Ureter (tissue), 1 donor: ENCODE results near the gene KCNIP2. TPM values are rescaled to one million over a fixed set of nuclear protein-coding genes. Genes with fewer than 3 reads are reported as not detected.
"Not testable (repeated sequence)": the region's sequence is repeated elsewhere in the genome, so short reads cannot be mapped to it uniquely, and the experiment has no call there.

Source experiments
- DNase-seq: peaks from one replicate; pipeline ENCODE4 v3.0.0-alpha.2; 2020; ENCODE audit warnings: low spot score
- total RNA-seq: library from RNA; stranded (reverse); gene quantifications from one replicate; pipeline ENCODE4 v1.2.4, GENCODE V29; 2023
- donor health status: DM: yes; HTN: yes; CAD: no.

The KCNIP2 gene
- total RNA-seq, 1 donor from 2014 or later = 5.7 TPM

GRCh38 chr10:101828766-101829551, 14.6 kb downstream of the KCNIP2 start:
- peak; percentile 61 for DNase-seq

GRCh38 chr10:101827919-101828600, 15.5 kb downstream of the KCNIP2 start:
- DNase-seq = no peak

GRCh38 chr10:101826852-101827434, 16.7 kb downstream of the KCNIP2 start:
- no peak for DNase-seq

- no peak for DNase-seq
Observed at GRCh38 chr10:101824736-101825135, 18.9 kb downstream of the KCNIP2 start.

- DNase-seq = no peak
Observed at GRCh38 chr10:101818872-101819633, 24.5 kb downstream of the KCNIP2 start.

- peak; percentile 99 for DNase-seq
Observed at GRCh38 chr10:101818119-101818871, 25.3 kb downstream of the KCNIP2 start, which contains the start of gene OGA. Gene OGA, minus strand, starts transcription at chr10:101818444. Its CDS starts 422 bp downstream, at chr10:101818022.

GRCh38 chr10:101817337-101818118, 26.1 kb downstream of the KCNIP2 start:
- DNase-seq = peak; percentile 93

GRCh38 chr10:101816913-101817336, 26.7 kb downstream of the KCNIP2 start:
- no peak for DNase-seq

GRCh38 chr10:101816376-101816775, 27.2 kb downstream of the KCNIP2 start:
- no peak for DNase-seq

- no peak for DNase-seq
Observed at GRCh38 chr10:101814466-101815071, 29.0 kb downstream of the KCNIP2 start.

GRCh38 chr10:101812606-101813005, 31.0 kb downstream of the KCNIP2 start:
- DNase-seq = no peak

- no peak for DNase-seq
Observed at GRCh38 chr10:101807158-101807557, 36.4 kb downstream of the KCNIP2 start.

- no peak for DNase-seq
Observed at GRCh38 chr10:101803511-101803910, 40.1 kb downstream of the KCNIP2 start.

GRCh38 chr10:101797403-101798059, 46.1 kb downstream of the KCNIP2 start:
- DNase-seq = no peak

- DNase-seq = no peak
Observed at GRCh38 chr10:101793526-101793925, 50.1 kb downstream of the KCNIP2 start.

GRCh38 chr10:101789686-101790085, 53.9 kb downstream of the KCNIP2 start:
- DNase-seq = no peak

- DNase-seq = not testable (repeated sequence)
Observed at GRCh38 chr10:101789231-101789630, 54.4 kb downstream of the KCNIP2 start.

- DNase-seq = no peak
Observed at GRCh38 chr10:101785801-101786200, 57.8 kb downstream of the KCNIP2 start.

GRCh38 chr10:101784558-101784957, 59.0 kb downstream of the KCNIP2 start:
- no peak for DNase-seq
